GM23338 (cell line): Measurements from ENCODE around the gene FLRT2. TPM values are rescaled to one million over a fixed set of nuclear protein-coding genes. Genes with fewer than 3 reads are reported as not detected.

Experiments
- ATAC-seq: fragments of 200-7000 bp; cut with Tn5 transposase; 3 replicates; pipeline ENCODE4 v1.9.1; 2020
- DNase-seq: peaks from one replicate; pipeline ENCODE4 v3.0.0-alpha.2; 2015; ENCODE audit warnings: low spot score
- H2AFZ ChIP-seq: fragments of 200-600 bp; sonication (generic); 2 replicates; pipeline ENCODE4 v1.8.0; 2016; ENCODE audit warnings: antibody characterized with exemption, mild to moderate bottlenecking, moderate library complexity
- H3F3A ChIP-seq: fragments of 200-600 bp; sonication (generic); replicated peaks from 2 replicates; pipeline ENCODE4 v1.8.0; 2017; ENCODE audit warnings: antibody characterized with exemption, mixed run types, low read depth
- H3K27ac ChIP-seq: fragments of 200-600 bp; sonication (generic); 2 replicates; pipeline ENCODE4 v1.6.1; 2016; ENCODE audit warnings: low read depth
- H3K27me3 ChIP-seq: fragments of 200-600 bp; sonication (generic); 2 replicates; pipeline ENCODE4 v1.8.0; 2016; ENCODE audit warnings: mild to moderate bottlenecking, mixed run types, moderate library complexity; ENCODE audit not compliant: insufficient read depth
- H3K36me3 ChIP-seq: fragments of 200-600 bp; sonication (generic); 2 replicates; pipeline ENCODE4 v1.8.0; 2016; ENCODE audit warnings: mild to moderate bottlenecking; ENCODE audit not compliant: insufficient read depth
- H3K4me1 ChIP-seq: fragments of 200-600 bp; sonication (generic); 2 replicates; pipeline ENCODE4 v1.8.0; 2016; ENCODE audit warnings: mild to moderate bottlenecking, moderate library complexity; ENCODE audit not compliant: insufficient read depth
- H3K4me2 ChIP-seq: fragments of 200-600 bp; sonication (generic); 2 replicates; pipeline ENCODE4 v1.7.1; 2017; ENCODE audit warnings: mixed run types
- H3K4me3 ChIP-seq: fragments of 200-600 bp; sonication (generic); 2 replicates; pipeline ENCODE4 v1.6.1; 2016; ENCODE audit warnings: mixed run types
- H3K79me2 ChIP-seq: fragments of 200-600 bp; sonication (generic); replicated peaks from 2 replicates; pipeline ENCODE4 v1.8.0; 2017; ENCODE audit warnings: mild to moderate bottlenecking; ENCODE audit not compliant: insufficient read depth
- H3K9me2 ChIP-seq: fragments of 200-600 bp; sonication (generic); 2 replicates; pipeline ENCODE4 v1.8.0; 2017; ENCODE audit not compliant: insufficient read depth
- H4K20me1 ChIP-seq: fragments of 200-600 bp; sonication (generic); replicated peaks from 2 replicates; pipeline ENCODE4 v1.8.0; 2017; ENCODE audit warnings: mild to moderate bottlenecking; ENCODE audit not compliant: insufficient read depth
- H3K27ac Mint-ChIP-seq: 2 replicates; pipeline ENCODE4 v1.8.0; 2020; ENCODE audit warnings: inconsistent platforms, mild to moderate bottlenecking, moderate library complexity, mixed read lengths
- H3K27me3 Mint-ChIP-seq: 3 replicates; pipeline ENCODE4 v1.8.0; 2022; ENCODE audit warnings: low read depth, mild to moderate bottlenecking, moderate library complexity, mixed read lengths, inconsistent platforms; ENCODE audit not compliant: insufficient read depth, poor library complexity
- H3K36me3 Mint-ChIP-seq: 3 replicates; pipeline ENCODE4 v1.8.0; 2021; ENCODE audit warnings: low read depth, mild to moderate bottlenecking, inconsistent platforms, moderate library complexity, mixed read lengths
- H3K4me1 Mint-ChIP-seq: 3 replicates; pipeline ENCODE4 v1.8.0; 2020; ENCODE audit warnings: mild to moderate bottlenecking, inconsistent platforms, mixed read lengths
- H3K4me3 Mint-ChIP-seq: 3 replicates; pipeline ENCODE4 v1.8.0; 2021; ENCODE audit warnings: moderate library complexity, mild to moderate bottlenecking, inconsistent platforms, mixed read lengths
- H3K9me3 Mint-ChIP-seq: 3 replicates; pipeline ENCODE4 v1.8.0; 2020; ENCODE audit warnings: moderate library complexity, mild to moderate bottlenecking, inconsistent platforms, mixed read lengths
- CREB1 ChIP-seq: fragments of 250-450 bp; sonication (Bioruptor Pico); IDR thresholded peaks from 2 replicates; pipeline ENCODE4 v1.5.0; 2020; ENCODE audit warnings: low read depth, mild to moderate bottlenecking, moderate library complexity
- CTCF ChIP-seq, 2 experiments: fragments of 200-600 bp in 1 of 2; sonication (generic) in 1 of 2; conservative IDR thresholded peaks; 2 replicates each; pipeline versions ENCODE4 v1.5.1 to v1.6.1; 2016 to 2017; ENCODE audit warnings: antibody characterized with exemption in 2 of 2, low read depth in 2 of 2, mild to moderate bottlenecking in 2 of 2, moderate library complexity in 1 of 2
- ETS1 ChIP-seq: IDR thresholded peaks from 2 replicates; pipeline ENCODE4 v1.6.1; 2016; ENCODE audit warnings: antibody characterized with exemption
- EZH2 ChIP-seq: fragments of 200-600 bp; sonication (generic); IDR thresholded peaks from one replicate; pipeline ENCODE4 v1.8.0; 2017; ENCODE audit warnings: antibody characterized with exemption, mild to moderate bottlenecking, low read depth; ENCODE audit not compliant: unreplicated experiment
- EZH2phosphoT487 ChIP-seq: fragments of 200-600 bp; sonication (generic); IDR thresholded peaks from one replicate; pipeline ENCODE4 v1.8.1; 2018; ENCODE audit warnings: antibody characterized with exemption; ENCODE audit not compliant: unreplicated experiment
- NANOG ChIP-seq: IDR thresholded peaks from 2 replicates; pipeline ENCODE4 v1.6.1; 2016; ENCODE audit warnings: antibody characterized with exemption, borderline replicate concordance
- POLR2AphosphoS5 ChIP-seq: IDR thresholded peaks from 2 replicates; pipeline ENCODE4 v1.6.1; 2016; ENCODE audit warnings: antibody characterized with exemption, low read depth
- REST ChIP-seq: IDR thresholded peaks from one replicate; pipeline ENCODE4 v1.6.1; 2018; ENCODE audit warnings: antibody characterized with exemption; ENCODE audit not compliant: unreplicated experiment
- ZNF114 ChIP-seq: fragments of 250-450 bp; sonication (Bioruptor Pico); IDR thresholded peaks from 2 replicates; pipeline ENCODE4 v1.5.0; 2020; ENCODE audit warnings: mild to moderate bottlenecking, moderate library complexity
- ZNF331 ChIP-seq: fragments of 250-450 bp; sonication (Bioruptor Pico); IDR thresholded peaks from 2 replicates; pipeline ENCODE4 v1.5.0; 2020; ENCODE audit warnings: low read depth, mild to moderate bottlenecking, moderate library complexity
- ZNF462 ChIP-seq: fragments of 250-450 bp; sonication (Bioruptor Pico); IDR thresholded peaks from 2 replicates; pipeline ENCODE4 v1.5.0; 2020; ENCODE audit warnings: mild to moderate bottlenecking, moderate library complexity
- polyA plus RNA-seq: library from polyadenylated mRNA; unstranded; fragments of >200 nt; fragmentation: Nextera tagmentation; extraction: Ambion mirVana; gene quantifications from 2 replicates; pipeline ENCODE4 v1.2.1, GENCODE V29; 2016
- total RNA-seq: library from RNA; depleted of rRNA; stranded (reverse); fragments of >200 nt; shearing (Covaris generic); gene quantifications from 2 replicates; pipeline ENCODE4 v1.2.3, GENCODE V29; 2014

The FLRT2 gene
- total and polyA plus RNA-seq, 2 experiments from 2014 or later: 4.3 to 7.4 TPM

GRCh38 chr14:85601246-85601645 is 71.3 kb downstream of the FLRT2 start:
- Histone ChIP-seq H3K27me3 (no peaks in the 10 kb centered on the region), H3K9me2 (peaks cover 8% of the 10 kb centered on the region; the same call in 1 of the 2 replicates), H3K4me2 (no peak overlapping the region), H3K27ac (no peak overlapping the region), H3K4me3 (no peak overlapping the region), H3F3A (no peaks in the 10 kb centered on the region), H4K20me1 (no peaks in the 10 kb centered on the region), H2AFZ (no peak overlapping the region), H3K36me3 (no peaks in the 10 kb centered on the region), H3K4me1 (peaks cover 11% of the 10 kb centered on the region), H3K79me2 (no peaks in the 10 kb centered on the region)
- Mint-ChIP-seq H3K4me3 (no peak overlapping the region), H3K27me3 (no peaks in the 10 kb centered on the region), H3K9me3 (no peaks in the 10 kb centered on the region), H3K27ac (no peak overlapping the region), H3K4me1 (peaks cover 13% of the 10 kb centered on the region), H3K36me3 (no peaks in the 10 kb centered on the region)
- ATAC-seq (no peak), DNase-seq (no peak)
- no peak for TF ChIP-seq ZNF462 (CRISPR knock-in tag)
- TF ChIP-seq ZNF331 (CRISPR knock-in tag): no peak
- no peak for TF ChIP-seq NANOG
- no peak for TF ChIP-seq ETS1
- no peak for TF ChIP-seq CREB1 (CRISPR knock-in tag)
- TF ChIP-seq CTCF (conservative IDR thresholded peaks at IDR 0.05; ENCODE audit: low read depth in 2 of 2): no peak
- TF ChIP-seq ZNF114: no peak
- no peak for TF ChIP-seq EZH2
- TF ChIP-seq REST: no peak
- no peak for TF ChIP-seq EZH2phosphoT487
- TF ChIP-seq POLR2AphosphoS5: no peak
